CD4-positive, alpha-beta T cell (primary cell): ENCODE measurements around the gene EIF5. TPM values are rescaled to one million over a fixed set of nuclear protein-coding genes. Genes with fewer than 3 reads are reported as not detected.

Source experiments
- ATAC-seq: fragments of 200-7000 bp; cut with Tn5 transposase; one replicate; pipeline ENCODE4 v1.10.0; 2022; ENCODE audit warnings: mild to moderate bottlenecking; ENCODE audit not compliant: poor library complexity
- CTCF ChIA-PET: fragments of 350-600 bp; sonication (Branson Sonifier 250); formaldehyde crosslinking; loops from one replicate; lab custom pipeline; 2021; ENCODE audit warnings: antibody characterized with exemption, inconsistent platforms; lab: Charles Lee
- POLR2A ChIA-PET: fragments of 350-600 bp; sonication (Branson Sonifier 250); formaldehyde crosslinking; loops from one replicate; lab custom pipeline; 2021; ENCODE audit warnings: antibody characterized with exemption, inconsistent platforms; lab: Charles Lee
- DNase-seq, 14 experiments: peaks; one replicate each; pipeline ENCODE4 v3.0.0-alpha.2; 2013 to 2020; ENCODE audit warnings: mixed read lengths in 2 of 14
- H3K27ac ChIP-seq, 2 donors: one replicate each; pipeline versions ENCODE4 v1.5.1 to v1.7.0; 2013; ENCODE audit warnings: low read length in 2 of 2, low read depth in 1 of 2, mild to moderate bottlenecking in 1 of 2
- H3K27me3 ChIP-seq, 2 experiments: 1 replicate in 1 of 2; 2 replicates in 1 of 2; pipeline versions ENCODE4 v1.6.1 to v1.7.0; 2013; ENCODE audit warnings: low read length in 2 of 2, control low read depth in 1 of 2, mild to moderate bottlenecking in 1 of 2, moderate library complexity in 1 of 2; ENCODE audit not compliant: insufficient read depth in 2 of 2, control insufficient read depth in 1 of 2
- H3K36me3 ChIP-seq: one replicate; pipeline ENCODE4 v1.6.1; 2013; ENCODE audit warnings: low read length, control low read depth; ENCODE audit not compliant: insufficient read depth
- H3K4me1 ChIP-seq: one replicate; pipeline ENCODE4 v1.6.1; 2013; ENCODE audit warnings: low read length, control low read depth; ENCODE audit not compliant: insufficient read depth
- H3K4me3 ChIP-seq: one replicate; pipeline ENCODE4 v1.5.1; 2013; ENCODE audit warnings: mild to moderate bottlenecking, low read length, moderate library complexity
- H3K9me3 ChIP-seq, 2 experiments: 1 replicate in 1 of 2; 2 replicates in 1 of 2; pipeline versions ENCODE4 v1.6.1 to v1.7.0; 2013; ENCODE audit warnings: low read length in 2 of 2, mild to moderate bottlenecking in 2 of 2, control low read depth in 1 of 2, moderate library complexity in 1 of 2; ENCODE audit not compliant: control insufficient read depth in 1 of 2, insufficient read depth in 1 of 2
- H3K27ac Mint-ChIP-seq: one replicate; pipeline ENCODE4 v1.8.0; 2020; ENCODE audit warnings: mixed read lengths
- H3K27me3 Mint-ChIP-seq: one replicate; pipeline ENCODE4 v1.8.0; 2021; ENCODE audit warnings: mixed read lengths
- H3K36me3 Mint-ChIP-seq: one replicate; pipeline ENCODE4 v1.8.0; 2021; ENCODE audit warnings: low read depth, mixed read lengths
- H3K4me1 Mint-ChIP-seq: one replicate; pipeline ENCODE4 v1.8.0; 2021; ENCODE audit warnings: low read depth, mixed read lengths
- H3K4me3 Mint-ChIP-seq: one replicate; pipeline ENCODE4 v1.8.0; 2020; ENCODE audit warnings: mild to moderate bottlenecking, mixed read lengths
- H3K9me3 Mint-ChIP-seq: one replicate; pipeline ENCODE4 v1.8.0; 2020; ENCODE audit warnings: mixed read lengths
- CTCF ChIP-seq: fragments of 200-600 bp; IDR thresholded peaks from one replicate; pipeline ENCODE4 v1.8.0; 2022; ENCODE audit warnings: antibody characterized with exemption, mild to moderate bottlenecking
- intact Hi-C, 2 experiments: fragments of 100-400 bp; cut with DNase I in 1 of 2; cut with micrococcal nuclease in 1 of 2; formaldehyde crosslinking; loops; one replicate each; pipeline versions ENCODE4 v1.15.1 to v1.9.0; 2023 to 2025; cut with DNase I, micrococcal nuclease
- total RNA-seq, 174 experiments: library from RNA in 2 of 174; stranded (reverse) in 2 of 174; gene quantifications; one replicate each; pipeline ENCODE4 v1.2.3 and lab custom pipeline; 2021 to 2026

EIF5 gene
- total RNA-seq, 2 experiments from 2014 or later, result 658 TPM

GRCh38 chr14:103293465-103293864 lies 40.6 kb upstream of the EIF5 start:
- ATAC-seq (no peak), DNase-seq (no peak)
- Mint-ChIP-seq H3K27ac (no peak overlapping the region), H3K4me1 (no peaks in the 10 kb centered on the region), H3K9me3 (no peaks in the 10 kb centered on the region), H3K36me3 (no peaks in the 10 kb centered on the region), H3K4me3 (no peak overlapping the region), H3K27me3 (peaks cover 15% of the 10 kb centered on the region)
- no peaks in the 10 kb centered on the region for H3K36me3 ChIP-seq
- H3K4me3 ChIP-seq, result no peak overlapping the region
- H3K4me1 ChIP-seq, result no peaks in the 10 kb centered on the region
- no peaks in the 10 kb centered on the region for H3K9me3 ChIP-seq
- TF ChIP-seq CTCF, result no peak
- ChIA-PET CTCF (interaction anchor here (0.8 to 2.4 kb wide), 3 partner anchors 41 to 599 kb away, joined by 3 to 6 read pairs (median 4); partner anchors contain the start of gene EIF5), POLR2A (no interaction called here)
- intact Hi-C loops, result loop anchor here (2.0 to 10.0 kb wide), 3 partner anchors 216 to 769 kb away; no protein-coding TSS in a partner anchor
- peaks cover 0 to 2% of the 10 kb centered on the region in 2 experiments for H3K27me3 ChIP-seq
- no peak overlapping the region for H3K27ac ChIP-seq

GRCh38 chr14:103294091-103294490 lies 39.9 kb upstream of the EIF5 start:
- POLR2A ChIA-PET, result no interaction called here
- Histone ChIP-seq H3K27me3 (peaks cover 0 to 2% of the 10 kb centered on the region in 2 experiments), H3K9me3 (no peaks in the 10 kb centered on the region), H3K27ac (no peak overlapping the region), H3K4me1 (no peaks in the 10 kb centered on the region), H3K36me3 (no peaks in the 10 kb centered on the region), H3K4me3 (no peak overlapping the region)
- H3K4me1 Mint-ChIP-seq, result no peaks in the 10 kb centered on the region
- intact Hi-C loops, result loop anchor here (2.0 to 10.0 kb wide), 3 partner anchors 189 to 769 kb away; no protein-coding TSS in a partner anchor
- no peak overlapping the region for H3K4me3 Mint-ChIP-seq
- H3K36me3 Mint-ChIP-seq, result no peaks in the 10 kb centered on the region
- CTCF ChIA-PET, result interaction anchor here (2.4 kb wide), 1 partner anchor 189 kb away, joined by 6 read pairs; no protein-coding TSS in a partner anchor
- DNase-seq (no peak), ATAC-seq (no peak)
- TF ChIP-seq CTCF, result no peak
- no peaks in the 10 kb centered on the region for H3K9me3 Mint-ChIP-seq
- peaks cover 12% of the 10 kb centered on the region for H3K27me3 Mint-ChIP-seq
- no peak overlapping the region for H3K27ac Mint-ChIP-seq

GRCh38 chr14:103296007-103296406 lies 38.0 kb upstream of the EIF5 start:
- DNase-seq, result no peak
- Histone ChIP-seq H3K36me3 (no peaks in the 10 kb centered on the region), H3K4me1 (no peaks in the 10 kb centered on the region), H3K27ac (no peak overlapping the region), H3K27me3 (peaks cover 0 to 2% of the 10 kb centered on the region in 2 experiments), H3K9me3 (no peaks in the 10 kb centered on the region), H3K4me3 (no peak overlapping the region)
- H3K9me3 Mint-ChIP-seq, result no peaks in the 10 kb centered on the region
- no peaks in the 10 kb centered on the region for H3K36me3 Mint-ChIP-seq
- no peak overlapping the region for H3K4me3 Mint-ChIP-seq
- POLR2A ChIA-PET, result no interaction called here
- intact Hi-C loops, result loop anchor here in 1 of 2 experiments (10.0 kb wide), 1 partner anchor 771 kb away; no protein-coding TSS in a partner anchor
- peaks cover 17% of the 10 kb centered on the region for H3K27me3 Mint-ChIP-seq
- no peaks in the 10 kb centered on the region for H3K4me1 Mint-ChIP-seq
- no peak overlapping the region for H3K27ac Mint-ChIP-seq
- CTCF ChIA-PET, result no interaction called here
- ATAC-seq, result no peak
- no peak for TF ChIP-seq CTCF
